WTC11 (cell line): ENCODE results near the gene TCAIM. TPM values are rescaled to one million over a fixed set of nuclear protein-coding genes. Genes with fewer than 3 reads are reported as not detected.

Experiments
- ATAC-seq: fragments of 200-7000 bp; cut with Tn5 transposase; 2 replicates; pipeline ENCODE4 v1.10.0; 2021; ENCODE audit warnings: mild to moderate bottlenecking, moderate library complexity
- CTCF ChIA-PET: fragments of 300-600 bp; sonication (Branson Sonifier 250); formaldehyde crosslinking; loops from one replicate; lab custom pipeline; 2021; ENCODE audit warnings: antibody characterized with exemption; lab: Charles Lee
- POLR2A ChIA-PET: fragments of 350-600 bp; sonication (Branson Sonifier 250); formaldehyde crosslinking; loops from one replicate; lab custom pipeline; 2021; ENCODE audit warnings: antibody characterized with exemption; lab: Charles Lee
- DNase-seq: peaks from one replicate; pipeline ENCODE4 v3.0.0; 2021; ENCODE audit warnings: low spot score
- H3K27ac Mint-ChIP-seq: 2 replicates; pipeline ENCODE4 v1.8.0; 2021; ENCODE audit warnings: mixed read lengths
- H3K27me3 Mint-ChIP-seq: 2 replicates; pipeline ENCODE4 v1.8.0; 2021; ENCODE audit warnings: low read depth, mild to moderate bottlenecking, moderate library complexity, mixed read lengths
- H3K36me3 Mint-ChIP-seq: 2 replicates; pipeline ENCODE4 v1.8.0; 2021; ENCODE audit warnings: mixed read lengths
- H3K4me1 Mint-ChIP-seq: 2 replicates; pipeline ENCODE4 v1.8.0; 2022; ENCODE audit warnings: mixed read lengths
- H3K4me3 Mint-ChIP-seq: 2 replicates; pipeline ENCODE4 v1.8.0; 2021; ENCODE audit warnings: mild to moderate bottlenecking, moderate library complexity, mixed read lengths
- H3K9me3 Mint-ChIP-seq: 2 replicates; pipeline ENCODE4 v1.8.0; 2021; ENCODE audit warnings: mixed read lengths
- AFF4 ChIP-seq: sonication (generic); formaldehyde crosslinking; IDR thresholded peaks from 2 replicates; pipeline ENCODE4 v1.8.1; 2023; ENCODE audit warnings: mild to moderate bottlenecking, missing genetic modification reagents, borderline replicate concordance
- CBFB ChIP-seq: sonication (generic); formaldehyde crosslinking; IDR thresholded peaks from 2 replicates; pipeline ENCODE4 v1.8.1; 2022; ENCODE audit warnings: mild to moderate bottlenecking, low read depth, missing genetic modification reagents
- ELF4 ChIP-seq: sonication (generic); formaldehyde crosslinking; IDR thresholded peaks from 2 replicates; pipeline ENCODE4 v1.8.1; 2022; ENCODE audit warnings: low read depth, mild to moderate bottlenecking, moderate library complexity, missing genetic modification reagents
- FOXK1 ChIP-seq: sonication (generic); formaldehyde crosslinking; IDR thresholded peaks from 2 replicates; pipeline ENCODE4 v1.8.0; 2022; ENCODE audit warnings: mild to moderate bottlenecking, moderate library complexity, missing genetic modification reagents
- FOXP1 ChIP-seq: sonication (generic); formaldehyde crosslinking; IDR thresholded peaks from 2 replicates; pipeline ENCODE4 v1.8.0; 2022; ENCODE audit warnings: missing genetic modification reagents, mild to moderate bottlenecking, moderate library complexity, borderline replicate concordance
- KAT7 ChIP-seq: sonication (generic); formaldehyde crosslinking; IDR thresholded peaks from 2 replicates; pipeline ENCODE4 v1.8.1; 2023; ENCODE audit warnings: missing genetic modification reagents, mild to moderate bottlenecking, borderline replicate concordance
- MXD4 ChIP-seq: fragments of 250-450 bp; sonication (Bioruptor Pico); IDR thresholded peaks from 2 replicates; pipeline ENCODE4 v1.8.0; 2021; ENCODE audit warnings: mild to moderate bottlenecking, moderate library complexity, borderline replicate concordance
- MYBL2 ChIP-seq: sonication (generic); formaldehyde crosslinking; IDR thresholded peaks from 2 replicates; pipeline ENCODE4 v1.8.1; 2023; ENCODE audit warnings: mild to moderate bottlenecking, moderate library complexity, missing genetic modification reagents
- NR1H2 ChIP-seq: sonication (generic); formaldehyde crosslinking; IDR thresholded peaks from 2 replicates; pipeline ENCODE4 v1.9.0; 2021; ENCODE audit warnings: mild to moderate bottlenecking, moderate library complexity, missing genetic modification reagents
- RELA ChIP-seq: sonication (generic); formaldehyde crosslinking; IDR thresholded peaks from 2 replicates; pipeline ENCODE4 v1.8.1; 2022; ENCODE audit warnings: missing genetic modification reagents, mild to moderate bottlenecking, borderline replicate concordance
- RORB ChIP-seq: fragments of 250-450 bp; sonication (Bioruptor Pico); IDR thresholded peaks from 2 replicates; pipeline ENCODE4 v1.9.0; 2021; ENCODE audit warnings: mild to moderate bottlenecking
- SMAD4 ChIP-seq: sonication (generic); formaldehyde crosslinking; IDR thresholded peaks from 2 replicates; pipeline ENCODE4 v1.8.0; 2022; ENCODE audit warnings: mild to moderate bottlenecking, missing genetic modification reagents
- SOX15 ChIP-seq: fragments of 250-450 bp; sonication (Bioruptor Pico); IDR thresholded peaks from 2 replicates; pipeline ENCODE4 v1.9.0; 2021; ENCODE audit warnings: mild to moderate bottlenecking
- TCF7 ChIP-seq: sonication (generic); formaldehyde crosslinking; IDR thresholded peaks from 2 replicates; pipeline ENCODE4 v1.8.0; 2022; ENCODE audit warnings: mild to moderate bottlenecking, low read depth, missing genetic modification reagents, moderate library complexity
- TEAD4 ChIP-seq: sonication (generic); formaldehyde crosslinking; IDR thresholded peaks from 2 replicates; pipeline ENCODE4 v1.8.0; 2022; ENCODE audit warnings: mild to moderate bottlenecking, missing genetic modification reagents
- USF2 ChIP-seq: sonication (generic); formaldehyde crosslinking; IDR thresholded peaks from 2 replicates; pipeline ENCODE4 v1.8.1; 2023; ENCODE audit warnings: mild to moderate bottlenecking, missing genetic modification reagents, moderate library complexity
- ZNF121 ChIP-seq: sonication (generic); formaldehyde crosslinking; IDR thresholded peaks from 2 replicates; pipeline ENCODE4 v1.8.0; 2023; ENCODE audit warnings: missing genetic modification reagents
- ZNF317 ChIP-seq: sonication (generic); formaldehyde crosslinking; IDR thresholded peaks from 2 replicates; pipeline ENCODE4 v1.8.1; 2023; ENCODE audit warnings: low read depth, mild to moderate bottlenecking, moderate library complexity, missing genetic modification reagents, borderline replicate concordance
- total RNA-seq: library from RNA; stranded (reverse); gene quantifications from 3 replicates; pipeline ENCODE4 v1.2.3, GENCODE V29; 2021
- TF ChIP-seq, protein P1 (sequence below): fragments of 250-450 bp; sonication (Bioruptor Pico); IDR thresholded peaks from 2 replicates; pipeline ENCODE4 v2.1.2; 2022; ENCODE audit warnings: mild to moderate bottlenecking, moderate library complexity
- TF ChIP-seq, protein P2 (sequence below): sonication (generic); formaldehyde crosslinking; IDR thresholded peaks from 2 replicates; pipeline ENCODE4 v1.8.0; 2022; ENCODE audit warnings: mild to moderate bottlenecking, missing genetic modification reagents
- TF ChIP-seq, protein P3 (sequence below): fragments of 250-450 bp; sonication (Bioruptor Pico); IDR thresholded peaks from 2 replicates; pipeline ENCODE4 v1.9.0; 2021; ENCODE audit warnings: moderate library complexity, mild to moderate bottlenecking, inconsistent platforms, borderline replicate concordance
- TF ChIP-seq, protein P4 (sequence below): sonication (generic); formaldehyde crosslinking; IDR thresholded peaks from 2 replicates; pipeline ENCODE4 v1.8.0; 2022; ENCODE audit warnings: mild to moderate bottlenecking, missing genetic modification reagents
- TF ChIP-seq, protein P5 (sequence below): sonication (generic); formaldehyde crosslinking; IDR thresholded peaks from 2 replicates; pipeline ENCODE4 v1.8.1; 2022; ENCODE audit warnings: mild to moderate bottlenecking, moderate library complexity, missing genetic modification reagents

The TCAIM gene
- total RNA-seq, 1 experiment from 2014 or later = 18.9 TPM

DNA sequence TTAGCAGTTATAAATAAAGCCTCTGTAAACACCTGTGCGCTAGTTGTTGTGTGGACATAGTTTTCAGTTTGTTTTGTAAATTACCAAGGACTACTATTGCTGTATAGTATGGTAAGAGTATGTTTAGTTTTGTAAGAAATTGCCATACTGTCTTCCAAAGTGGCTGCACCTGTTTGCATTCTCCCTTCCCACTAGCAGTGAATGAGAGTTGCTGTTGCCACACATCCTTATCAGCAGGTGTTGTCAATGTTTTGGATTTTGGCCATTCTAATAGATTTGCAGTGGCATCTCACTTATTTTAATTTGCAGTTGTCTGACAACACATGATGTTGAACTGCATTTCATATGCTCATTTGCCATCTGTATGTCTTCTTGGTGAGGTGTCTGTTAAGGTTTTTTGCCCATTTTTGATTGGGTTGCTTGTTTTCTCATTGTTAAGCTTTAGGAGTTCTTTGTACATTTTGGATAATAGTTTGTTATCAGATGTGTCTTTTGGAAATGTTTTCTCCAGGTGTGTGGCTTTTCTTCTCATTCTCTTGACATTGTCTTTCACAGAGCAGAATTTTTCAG lies 14.9 kb downstream of the TCAIM start:
- peaks cover 30% of the 10 kb centered on the region for H3K4me1 Mint-ChIP-seq
- ATAC-seq (no peak), DNase-seq (no peak)
- H3K4me3 Mint-ChIP-seq = no peak overlapping the region
- ChIA-PET POLR2A (no interaction called here), CTCF (no interaction called here)
- H3K9me3 Mint-ChIP-seq = no peaks in the 10 kb centered on the region
- no peaks in the 10 kb centered on the region for H3K27me3 Mint-ChIP-seq
- H3K36me3 Mint-ChIP-seq = no peaks in the 10 kb centered on the region
- TF ChIP-seq RELA (CRISPR knock-in tag) (no peak), ZNF317 (CRISPR knock-in tag) (no peak), CBFB (CRISPR knock-in tag) (no peak), TCF7 (no peak), MXD4 (CRISPR knock-in tag) (no peak), KAT7 (CRISPR knock-in tag) (no peak), NR1H2 (CRISPR knock-in tag) (no peak)
- H3K27ac Mint-ChIP-seq = no peak overlapping the region

DNA sequence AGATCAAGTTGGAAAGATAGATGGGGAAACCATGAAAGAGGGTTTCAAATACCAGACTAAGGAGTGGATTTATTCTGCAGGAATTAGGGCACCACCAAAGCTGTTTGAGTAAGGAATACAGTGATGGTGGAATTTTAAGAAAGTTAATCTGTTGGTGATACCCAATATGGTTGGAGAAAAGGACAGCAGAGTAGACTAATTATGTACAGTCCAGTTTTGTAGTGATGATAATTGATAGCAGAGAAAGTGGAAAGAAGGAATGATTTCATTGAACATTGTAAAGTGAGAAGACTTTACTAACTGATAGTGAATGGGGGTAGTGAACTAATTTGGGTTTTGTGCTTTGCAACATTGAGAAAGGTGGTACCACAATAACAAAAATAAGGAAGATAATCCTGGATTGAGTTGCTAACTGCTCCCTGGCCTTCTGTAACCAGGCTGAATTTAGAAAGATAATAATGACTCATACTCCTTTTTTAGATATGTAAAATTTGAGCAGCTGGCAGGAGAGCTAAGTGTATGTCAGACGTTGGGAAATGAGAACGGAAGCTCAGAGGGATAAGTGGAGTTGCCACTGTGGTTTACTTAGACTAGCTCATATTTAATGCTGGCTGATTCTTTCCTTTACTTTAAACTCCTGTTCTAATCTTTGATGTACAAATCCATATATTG lies 16.9 kb downstream of the TCAIM start:
- H3K27ac Mint-ChIP-seq = no peak overlapping the region
- no peaks in the 10 kb centered on the region for H3K36me3 Mint-ChIP-seq
- CTCF ChIA-PET = interaction anchor here (0.9 kb wide), 1 partner anchor 17 kb away, joined by 3 read pairs; the partner anchor contains the start of gene TCAIM
- TF ChIP-seq, protein P1, sequence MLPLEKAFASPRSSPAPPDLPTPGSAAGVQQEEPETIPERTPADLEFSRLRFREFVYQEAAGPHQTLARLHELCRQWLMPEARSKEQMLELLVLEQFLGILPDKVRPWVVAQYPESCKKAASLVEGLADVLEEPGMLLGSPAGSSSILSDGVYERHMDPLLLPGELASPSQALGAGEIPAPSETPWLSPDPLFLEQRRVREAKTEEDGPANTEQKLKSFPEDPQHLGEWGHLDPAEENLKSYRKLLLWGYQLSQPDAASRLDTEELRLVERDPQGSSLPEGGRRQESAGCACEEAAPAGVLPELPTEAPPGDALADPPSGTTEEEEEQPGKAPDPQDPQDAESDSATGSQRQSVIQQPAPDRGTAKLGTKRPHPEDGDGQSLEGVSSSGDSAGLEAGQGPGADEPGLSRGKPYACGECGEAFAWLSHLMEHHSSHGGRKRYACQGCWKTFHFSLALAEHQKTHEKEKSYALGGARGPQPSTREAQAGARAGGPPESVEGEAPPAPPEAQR = no peak
- TF ChIP-seq, protein P2, sequence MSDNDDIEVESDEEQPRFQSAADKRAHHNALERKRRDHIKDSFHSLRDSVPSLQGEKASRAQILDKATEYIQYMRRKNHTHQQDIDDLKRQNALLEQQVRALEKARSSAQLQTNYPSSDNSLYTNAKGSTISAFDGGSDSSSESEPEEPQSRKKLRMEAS (CRISPR knock-in tag) = no peak
- TF ChIP-seq TEAD4 (CRISPR knock-in tag) (no peak), SOX15 (no peak), FOXP1 (CRISPR knock-in tag) (no peak), AFF4 (no peak), ELF4 (CRISPR knock-in tag) (no peak), MXD4 (CRISPR knock-in tag) (no peak), USF2 (CRISPR knock-in tag) (no peak), RORB (CRISPR knock-in tag) (no peak), FOXK1 (CRISPR knock-in tag) (no peak), KAT7 (CRISPR knock-in tag) (no peak), ZNF121 (CRISPR knock-in tag) (no peak), SMAD4 (CRISPR knock-in tag) (no peak), MYBL2 (CRISPR knock-in tag) (no peak)
- TF ChIP-seq, protein P3, sequence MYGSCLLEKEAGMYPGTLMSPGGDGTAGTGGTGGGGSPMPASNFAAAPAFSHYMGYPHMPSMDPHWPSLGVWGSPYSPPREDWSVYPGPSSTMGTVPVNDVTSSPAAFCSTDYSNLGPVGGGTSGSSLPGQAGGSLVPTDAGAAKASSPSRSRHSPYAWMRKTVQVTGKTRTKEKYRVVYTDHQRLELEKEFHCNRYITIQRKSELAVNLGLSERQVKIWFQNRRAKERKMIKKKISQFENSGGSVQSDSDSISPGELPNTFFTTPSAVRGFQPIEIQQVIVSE = no peak
- TF ChIP-seq, protein P4, sequence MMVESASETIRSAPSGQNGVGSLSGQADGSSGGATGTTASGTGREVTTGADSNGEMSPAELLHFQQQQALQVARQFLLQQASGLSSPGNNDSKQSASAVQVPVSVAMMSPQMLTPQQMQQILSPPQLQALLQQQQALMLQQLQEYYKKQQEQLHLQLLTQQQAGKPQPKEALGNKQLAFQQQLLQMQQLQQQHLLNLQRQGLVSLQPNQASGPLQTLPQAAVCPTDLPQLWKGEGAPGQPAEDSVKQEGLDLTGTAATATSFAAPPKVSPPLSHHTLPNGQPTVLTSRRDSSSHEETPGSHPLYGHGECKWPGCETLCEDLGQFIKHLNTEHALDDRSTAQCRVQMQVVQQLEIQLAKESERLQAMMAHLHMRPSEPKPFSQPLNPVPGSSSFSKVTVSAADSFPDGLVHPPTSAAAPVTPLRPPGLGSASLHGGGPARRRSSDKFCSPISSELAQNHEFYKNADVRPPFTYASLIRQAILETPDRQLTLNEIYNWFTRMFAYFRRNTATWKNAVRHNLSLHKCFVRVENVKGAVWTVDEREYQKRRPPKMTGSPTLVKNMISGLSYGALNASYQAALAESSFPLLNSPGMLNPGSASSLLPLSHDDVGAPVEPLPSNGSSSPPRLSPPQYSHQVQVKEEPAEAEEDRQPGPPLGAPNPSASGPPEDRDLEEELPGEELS = no peak
- TF ChIP-seq, protein P5, sequence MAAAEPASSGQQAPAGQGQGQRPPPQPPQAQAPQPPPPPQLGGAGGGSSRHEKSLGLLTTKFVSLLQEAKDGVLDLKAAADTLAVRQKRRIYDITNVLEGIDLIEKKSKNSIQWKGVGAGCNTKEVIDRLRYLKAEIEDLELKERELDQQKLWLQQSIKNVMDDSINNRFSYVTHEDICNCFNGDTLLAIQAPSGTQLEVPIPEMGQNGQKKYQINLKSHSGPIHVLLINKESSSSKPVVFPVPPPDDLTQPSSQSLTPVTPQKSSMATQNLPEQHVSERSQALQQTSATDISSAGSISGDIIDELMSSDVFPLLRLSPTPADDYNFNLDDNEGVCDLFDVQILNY (CRISPR knock-in tag) = no peak
- TF ChIP-seq, all 79 proteins: peak for 0
- no peaks in the 10 kb centered on the region for H3K9me3 Mint-ChIP-seq
- no peaks in the 10 kb centered on the region for H3K27me3 Mint-ChIP-seq
- DNase-seq (no peak), ATAC-seq (no peak)
- POLR2A ChIA-PET = no interaction called here
- H3K4me3 Mint-ChIP-seq = no peak overlapping the region
- H3K4me1 Mint-ChIP-seq = peaks cover 27% of the 10 kb centered on the region
